GM06990 (cell line): ENCODE data around the gene TUBA4A.

Experiments used
- DNase-seq: peaks from one replicate; pipeline ENCODE4 v3.0.0-alpha.2; 2011; ENCODE audit not compliant: insufficient read length; ENCODE audit errors: extremely low read depth
- H3K27me3 ChIP-seq: replicated peaks from 2 replicates; pipeline ENCODE4 v1.6.0; 2011; ENCODE audit warnings: low read length; ENCODE audit not compliant: control insufficient read depth, insufficient read depth
- H3K36me3 ChIP-seq: 2 replicates; pipeline ENCODE4 v1.5.1; 2011; ENCODE audit warnings: low read length; ENCODE audit not compliant: control insufficient read depth, insufficient read depth
- H3K4me3 ChIP-seq: replicated peaks from 2 replicates; pipeline ENCODE4 v1.5.1; 2011; ENCODE audit warnings: low read depth, mild to moderate bottlenecking, control low read depth, low read length
- TF ChIP-seq, protein P1 (sequence below): IDR thresholded peaks from 2 replicates; pipeline ENCODE4 v1.5.1; 2011; ENCODE audit warnings: low read length, control low read depth, mild to moderate bottlenecking, inconsistent platforms; ENCODE audit not compliant: insufficient read depth, poor library complexity, severe bottlenecking

TUBA4A gene

GRCh38 chr2:219252900-219253752, 592 bp downstream of the TUBA4A start, which contains the start of gene TUBA4B:
Gene TUBA4B (plus strand): TSS chr2:219253243. CDS start chr2:219253408, 165 bp downstream.
- Histone ChIP-seq H3K36me3 (peaks cover 14% of the 10 kb centered on the region), H3K4me3 (peak within 1 kb of the TSS; percentile 92), H3K27me3 (no peaks in the 10 kb centered on the region)
- TF ChIP-seq, protein P1, sequence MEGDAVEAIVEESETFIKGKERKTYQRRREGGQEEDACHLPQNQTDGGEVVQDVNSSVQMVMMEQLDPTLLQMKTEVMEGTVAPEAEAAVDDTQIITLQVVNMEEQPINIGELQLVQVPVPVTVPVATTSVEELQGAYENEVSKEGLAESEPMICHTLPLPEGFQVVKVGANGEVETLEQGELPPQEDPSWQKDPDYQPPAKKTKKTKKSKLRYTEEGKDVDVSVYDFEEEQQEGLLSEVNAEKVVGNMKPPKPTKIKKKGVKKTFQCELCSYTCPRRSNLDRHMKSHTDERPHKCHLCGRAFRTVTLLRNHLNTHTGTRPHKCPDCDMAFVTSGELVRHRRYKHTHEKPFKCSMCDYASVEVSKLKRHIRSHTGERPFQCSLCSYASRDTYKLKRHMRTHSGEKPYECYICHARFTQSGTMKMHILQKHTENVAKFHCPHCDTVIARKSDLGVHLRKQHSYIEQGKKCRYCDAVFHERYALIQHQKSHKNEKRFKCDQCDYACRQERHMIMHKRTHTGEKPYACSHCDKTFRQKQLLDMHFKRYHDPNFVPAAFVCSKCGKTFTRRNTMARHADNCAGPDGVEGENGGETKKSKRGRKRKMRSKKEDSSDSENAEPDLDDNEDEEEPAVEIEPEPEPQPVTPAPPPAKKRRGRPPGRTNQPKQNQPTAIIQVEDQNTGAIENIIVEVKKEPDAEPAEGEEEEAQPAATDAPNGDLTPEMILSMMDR, result no peak
- peak; percentile 69 for DNase-seq

- TF ChIP-seq, protein P1, result no peak
- H3K27me3 ChIP-seq, result no peaks in the 10 kb centered on the region
- H3K36me3 ChIP-seq, result peaks cover 17% of the 10 kb centered on the region
- no peak for DNase-seq
- peak overlapping the region; percentile 92 for H3K4me3 ChIP-seq
These were observed 1.2 kb downstream of the TUBA4A start for GRCh38 chr2:219252570-219252899.

DNA sequence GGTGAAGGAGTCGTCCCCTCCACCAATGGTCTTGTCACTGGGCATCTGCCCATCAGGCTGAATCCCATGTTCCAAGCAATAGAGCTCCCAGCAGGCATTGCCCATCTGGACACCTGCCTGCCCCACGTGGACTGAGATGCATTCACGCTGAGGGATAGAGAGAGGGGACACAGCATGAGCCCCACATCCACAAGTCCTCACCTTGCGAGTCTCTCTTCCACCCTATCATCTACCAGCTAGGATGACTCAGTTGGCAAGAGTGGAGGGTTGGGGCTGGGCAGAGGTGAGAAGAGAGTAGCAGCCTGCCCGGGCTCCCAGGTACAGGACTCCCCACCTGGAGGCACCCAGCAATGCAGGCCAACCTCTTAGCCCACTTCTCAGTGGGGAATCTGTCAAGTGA, 1.6 kb downstream of the TUBA4A start:
- peak overlapping the region; percentile 92 for H3K4me3 ChIP-seq
- H3K36me3 ChIP-seq, result peaks cover 18% of the 10 kb centered on the region
- DNase-seq, result no peak

GRCh38 chr2:219251656-219252055, 2.1 kb downstream of the TUBA4A start:
- H3K4me3 ChIP-seq, result peak overlapping the region; percentile 92; the same call in 1 of the 2 replicates
- H3K27me3 ChIP-seq, result no peaks in the 10 kb centered on the region
- TF ChIP-seq, protein P1, result no peak
- peaks cover 18% of the 10 kb centered on the region for H3K36me3 ChIP-seq
- DNase-seq, result no peak

More for the DNA sequence above, 1.6 kb downstream of the TUBA4A start:
- H3K27me3 ChIP-seq, result no peaks in the 10 kb centered on the region
- TF ChIP-seq, protein P1, result no peak

DNA sequence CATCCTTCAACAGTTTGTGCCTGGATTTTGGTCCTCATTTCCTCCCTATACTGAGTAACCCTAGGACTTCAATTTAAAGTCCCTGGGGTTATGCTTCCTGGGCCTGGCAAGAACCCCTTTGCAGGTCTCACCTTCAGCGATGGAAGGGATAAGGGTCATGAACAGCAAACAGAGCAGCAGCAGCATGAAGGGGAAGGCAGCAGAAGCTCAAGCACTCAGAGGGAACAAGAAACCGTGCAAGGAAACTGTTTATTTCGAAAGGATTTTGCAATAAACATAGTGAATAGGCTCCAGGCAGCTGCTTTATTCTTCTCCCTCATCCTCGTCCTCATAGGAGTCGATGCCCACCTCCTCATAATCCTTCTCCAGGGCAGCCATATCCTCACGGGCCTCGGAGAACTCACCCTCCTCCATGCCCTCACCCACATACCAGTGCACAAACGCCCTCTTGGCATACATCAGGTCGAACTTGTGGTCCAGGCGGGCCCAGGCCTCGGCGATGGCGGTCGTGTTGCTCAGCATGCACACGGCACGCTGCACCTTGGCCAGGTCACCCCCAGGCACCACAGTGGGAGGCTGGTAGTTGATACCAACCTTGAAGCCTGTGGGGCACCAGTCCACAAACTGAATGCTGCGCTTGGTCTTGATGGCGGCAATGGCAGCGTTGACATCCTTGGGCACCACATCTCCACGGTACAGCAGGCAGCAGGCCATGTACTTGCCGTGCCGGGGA, 3.5 kb downstream of the TUBA4A start:
- Histone ChIP-seq H3K36me3 (peaks cover 18% of the 10 kb centered on the region), H3K27me3 (no peaks in the 10 kb centered on the region), H3K4me3 (no peak overlapping the region; the same call in 1 of the 2 replicates)
- TF ChIP-seq, protein P1, result no peak
- no peak for DNase-seq
